GM18951 (cell line): ENCODE data around the gene KCNK15.

ENCODE experiments used
- POLR2A ChIP-seq: IDR thresholded peaks from 4 replicates; pipeline ENCODE4 v1.6.1; 2011; ENCODE audit warnings: mild to moderate bottlenecking; ENCODE audit not compliant: insufficient read length, insufficient read depth; ENCODE audit errors: extremely low read depth
- in situ Hi-C: fragments of 300-500 bp; cut with MboI; formaldehyde crosslinking; loops from one replicate; pipeline ENCODE4 v1.12.0; 2022; ENCODE audit warnings: low sequenced_read_pairs, mixed read lengths, inconsistent platforms; ENCODE audit not compliant: unreplicated experiment

Gene KCNK15

DNA sequence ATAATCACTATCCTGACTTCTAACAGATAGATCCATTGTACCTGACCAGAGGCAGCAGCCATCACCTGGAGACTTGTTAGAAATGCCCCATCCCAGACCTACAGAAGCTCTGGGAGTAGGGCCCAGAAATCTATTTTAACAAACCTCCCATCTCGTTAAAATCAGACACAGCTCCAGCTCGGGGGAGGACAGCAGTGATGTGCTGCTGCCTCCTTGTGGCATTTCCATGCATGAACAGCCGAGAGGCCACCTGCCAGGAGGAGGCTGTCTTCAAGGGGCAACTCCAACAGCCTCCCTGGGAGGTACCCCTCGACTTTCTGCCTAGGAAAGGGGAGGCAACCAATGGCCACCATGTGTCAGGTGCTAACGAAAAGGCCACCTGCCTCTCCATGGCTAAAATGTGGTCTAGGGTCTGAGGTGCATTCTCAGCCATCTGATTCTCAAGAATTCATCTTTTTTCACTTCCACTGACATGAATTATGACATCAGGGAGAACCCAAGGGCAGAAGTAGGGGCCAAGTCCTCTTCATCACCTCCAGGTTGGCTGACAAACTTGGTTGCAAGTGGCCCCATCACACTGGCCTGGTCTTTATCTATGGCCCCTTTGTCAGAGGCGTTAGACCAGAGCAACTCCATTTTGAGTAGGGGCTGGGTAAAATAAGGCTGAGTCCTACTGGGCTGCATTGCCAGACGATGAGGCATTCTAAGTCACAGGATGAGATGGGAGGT is 12.2 kb upstream of the KCNK15 start:
- in situ Hi-C loops, result no loop called here
- TF ChIP-seq POLR2A, result no peak

DNA sequence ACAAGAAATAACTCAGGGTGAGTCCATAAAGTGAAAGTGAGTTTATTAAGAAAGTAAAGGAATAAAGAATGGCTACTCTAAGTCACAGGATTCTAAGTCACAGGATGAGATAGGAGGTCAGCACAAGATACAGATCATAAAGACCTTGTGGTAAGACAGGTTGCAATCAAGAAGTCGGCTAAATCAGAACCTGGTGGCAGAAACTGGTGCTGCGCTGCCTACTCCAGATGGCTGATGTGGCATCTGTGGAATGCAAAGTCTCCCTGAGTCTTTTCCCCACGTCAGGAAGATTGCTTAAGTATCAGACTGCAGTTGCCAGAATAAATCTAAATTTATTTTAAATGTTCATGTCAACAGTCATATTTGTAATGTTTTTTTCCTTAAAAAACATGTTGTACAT is 10.7 kb upstream of the KCNK15 start:
- TF ChIP-seq POLR2A, result no peak
- in situ Hi-C loops, result no loop called here

GRCh38 chr20:44735816-44736169 is 9.9 kb upstream of the KCNK15 start:
- in situ Hi-C loops, result no loop called here
- TF ChIP-seq POLR2A, result no peak

- no peak for TF ChIP-seq POLR2A
- in situ Hi-C loops, result no loop called here
Measured at GRCh38 chr20:44736170-44737021, 9.3 kb upstream of the KCNK15 start.

DNA sequence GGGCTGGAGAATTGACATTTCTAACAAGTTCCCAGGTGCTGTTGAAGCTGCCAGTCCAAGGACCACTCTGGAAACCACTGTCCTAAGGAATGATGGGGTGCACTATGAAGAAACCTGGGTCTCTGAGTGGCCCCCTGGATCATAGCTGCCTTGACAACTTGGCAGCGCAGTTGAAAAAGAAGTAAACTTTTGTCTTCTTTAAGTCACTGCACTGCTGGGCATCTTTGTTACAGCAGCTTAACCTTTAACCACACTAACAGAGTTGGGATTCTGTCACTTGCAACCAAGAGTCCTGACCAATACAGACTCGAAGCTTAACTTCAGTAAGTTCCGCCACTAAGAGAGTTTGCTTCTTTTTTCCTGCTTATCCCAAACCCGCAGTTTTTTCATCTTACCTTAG is 8.5 kb upstream of the KCNK15 start:
- TF ChIP-seq POLR2A, result no peak

GRCh38 chr20:44738813-44739477 is 6.7 kb upstream of the KCNK15 start:
- in situ Hi-C loops, result no loop called here

More for the DNA sequence above, 8.5 kb upstream of the KCNK15 start:
- in situ Hi-C loops, result no loop called here

GRCh38 chr20:44739942-44740341 is 5.7 kb upstream of the KCNK15 start:
- in situ Hi-C loops, result no loop called here
- no peak for TF ChIP-seq POLR2A

More at GRCh38 chr20:44738813-44739477, 6.7 kb upstream of the KCNK15 start:
- no peak for TF ChIP-seq POLR2A

DNA sequence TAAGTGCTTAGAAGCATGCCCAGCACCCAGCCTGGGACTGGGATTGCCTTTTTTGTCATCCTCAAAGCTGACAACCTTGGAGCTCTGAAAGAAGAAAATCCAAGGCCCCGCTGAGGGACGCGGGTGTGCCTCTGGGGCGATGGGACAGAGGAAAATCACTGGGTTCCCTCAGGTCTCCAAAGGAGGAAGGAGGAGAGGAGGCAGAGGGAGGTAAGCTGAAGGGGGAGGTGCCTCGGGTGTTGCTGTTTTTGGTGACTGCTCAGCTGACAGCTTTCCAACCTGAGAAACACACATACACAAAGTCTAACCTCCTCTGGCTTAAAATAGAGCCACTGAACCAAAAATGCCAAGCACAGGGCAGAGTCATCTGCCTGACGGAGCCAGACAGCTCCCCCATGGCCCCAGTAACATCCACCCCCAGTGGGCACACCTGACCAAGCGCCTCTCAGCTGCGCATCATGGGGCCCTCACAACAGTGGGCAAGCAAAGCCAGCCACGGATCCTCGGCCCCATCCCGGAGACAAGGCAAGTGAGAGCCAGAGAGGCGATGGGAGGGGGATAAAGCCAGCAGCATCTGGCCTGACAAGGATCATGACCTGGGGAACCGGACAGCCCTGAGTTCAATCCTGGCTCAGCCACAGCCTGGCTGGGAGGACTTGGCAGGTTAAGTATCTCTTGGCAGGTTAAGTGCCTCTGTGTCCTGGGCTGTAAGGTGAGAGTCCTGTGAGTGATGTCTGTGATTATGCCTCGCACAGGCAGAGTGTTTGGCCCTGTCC is 3.2 kb upstream of the KCNK15 start:
- in situ Hi-C loops, result no loop called here
- no peak for TF ChIP-seq POLR2A

- TF ChIP-seq POLR2A, result no peak
- in situ Hi-C loops, result no loop called here
Measured at GRCh38 chr20:44743080-44743701, 2.5 kb upstream of the KCNK15 start.

DNA sequence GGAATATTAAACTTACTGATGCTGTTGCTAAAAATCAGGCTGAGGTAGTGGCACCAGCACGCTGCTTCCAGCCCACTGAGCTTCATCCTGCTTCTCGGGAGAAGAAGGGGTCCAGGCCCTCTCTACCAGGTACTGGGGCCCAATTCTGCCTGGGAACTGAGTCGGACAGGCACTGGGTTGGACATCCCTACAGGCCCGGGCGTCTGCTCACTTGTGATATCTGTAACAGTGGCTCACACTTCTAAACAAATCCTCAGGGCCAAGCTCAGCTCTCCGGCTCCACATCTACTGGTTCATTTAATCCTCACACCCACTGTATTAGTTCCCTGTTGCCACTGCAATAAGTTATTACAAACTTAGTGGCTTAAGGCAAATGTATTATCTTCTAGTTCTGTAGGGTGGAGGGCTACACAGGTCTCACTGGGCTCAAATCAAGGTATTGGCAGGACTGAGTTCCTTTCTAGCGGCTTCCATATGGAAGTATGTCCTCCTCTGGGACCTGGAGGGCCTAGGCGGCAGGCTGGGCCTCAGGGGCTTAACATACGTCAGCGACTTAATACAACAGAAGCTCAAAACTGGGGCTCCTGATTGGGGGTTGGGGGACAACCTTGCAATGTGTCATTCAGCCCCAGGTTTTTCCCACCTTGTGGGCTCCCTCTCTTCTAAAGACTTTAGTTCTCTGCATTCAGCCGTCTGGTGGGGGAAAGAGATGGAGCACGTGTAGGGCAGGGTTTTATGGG is 1.6 kb upstream of the KCNK15 start:
- in situ Hi-C loops, result no loop called here
- TF ChIP-seq POLR2A, result no peak

DNA sequence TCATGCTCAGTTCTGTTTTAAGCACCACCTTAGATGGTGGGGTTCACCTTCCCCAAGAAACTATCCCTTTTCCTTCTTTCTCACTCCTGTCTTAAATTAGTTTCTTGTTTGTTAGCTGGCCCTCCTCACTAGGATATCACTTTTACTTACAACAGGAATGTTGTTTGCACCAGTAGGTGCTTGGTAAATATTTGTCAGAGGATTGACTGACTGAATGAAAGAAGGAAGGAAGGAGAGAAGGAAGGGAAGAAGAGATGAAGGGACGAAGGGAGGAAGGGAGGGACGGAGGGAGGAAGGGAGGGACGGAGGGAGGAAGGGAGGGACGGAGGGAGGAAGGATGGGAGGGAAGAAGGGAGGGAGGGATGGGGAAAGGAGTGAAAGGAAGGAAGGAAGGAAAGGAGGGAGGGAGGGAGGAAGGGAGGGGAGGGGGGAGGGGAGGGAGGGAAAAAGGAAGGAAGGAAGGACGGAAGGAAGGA is 505 bp upstream of the KCNK15 start:
- in situ Hi-C loops, result no loop called here
- no peak for TF ChIP-seq POLR2A
